HG03025 (cell line): Measurements from ENCODE around the gene PLXND1.
"Not testable (repeated sequence)": the region's sequence is repeated elsewhere in the genome, so short reads cannot be mapped to it uniquely, and the experiment has no call there.

Source experiments
- ATAC-seq: cut with Tn5 transposase; IDR thresholded peaks from one replicate; pipeline ENCODE4 v1.9.1; 2021; ENCODE audit warnings: mild to moderate bottlenecking, moderate library complexity; ENCODE audit not compliant: unreplicated experiment, low FRiP score

PLXND1 gene

DNA sequence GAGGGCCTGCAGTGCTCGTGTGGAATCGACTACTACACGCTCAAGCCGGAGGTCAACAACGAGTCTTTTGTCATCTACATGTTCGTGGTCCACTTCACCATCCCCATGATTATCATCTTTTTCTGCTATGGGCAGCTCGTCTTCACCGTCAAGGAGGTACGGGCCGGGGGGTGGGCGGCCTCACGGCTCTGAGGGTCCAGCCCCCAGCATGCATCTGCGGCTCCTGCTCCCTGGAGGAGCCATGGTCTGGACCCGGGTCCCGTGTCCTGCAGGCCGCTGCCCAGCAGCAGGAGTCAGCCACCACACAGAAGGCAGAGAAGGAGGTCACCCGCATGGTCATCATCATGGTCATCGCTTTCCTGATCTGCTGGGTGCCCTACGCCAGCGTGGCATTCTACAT is 74.2 kb downstream of the PLXND1 start:
- no peak for ATAC-seq

DNA sequence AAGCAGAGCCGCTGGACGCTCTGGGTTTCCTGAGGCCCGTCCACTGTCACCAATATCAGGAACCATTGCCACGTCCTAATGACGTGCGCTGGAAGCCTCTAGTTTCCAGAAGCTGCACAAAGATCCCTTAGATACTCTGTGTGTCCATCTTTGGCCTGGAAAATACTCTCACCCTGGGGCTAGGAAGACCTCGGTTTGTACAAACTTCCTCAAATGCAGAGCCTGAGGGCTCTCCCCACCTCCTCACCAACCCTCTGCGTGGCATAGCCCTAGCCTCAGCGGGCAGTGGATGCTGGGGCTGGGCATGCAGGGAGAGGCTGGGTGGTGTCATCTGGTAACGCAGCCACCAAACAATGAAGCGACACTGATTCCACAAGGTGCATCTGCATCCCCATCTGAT is 74.8 kb downstream of the PLXND1 start:
- no peak for ATAC-seq

GRCh38 chr3:129530821-129531220 is 75.7 kb downstream of the PLXND1 start:
- no peak for ATAC-seq

DNA sequence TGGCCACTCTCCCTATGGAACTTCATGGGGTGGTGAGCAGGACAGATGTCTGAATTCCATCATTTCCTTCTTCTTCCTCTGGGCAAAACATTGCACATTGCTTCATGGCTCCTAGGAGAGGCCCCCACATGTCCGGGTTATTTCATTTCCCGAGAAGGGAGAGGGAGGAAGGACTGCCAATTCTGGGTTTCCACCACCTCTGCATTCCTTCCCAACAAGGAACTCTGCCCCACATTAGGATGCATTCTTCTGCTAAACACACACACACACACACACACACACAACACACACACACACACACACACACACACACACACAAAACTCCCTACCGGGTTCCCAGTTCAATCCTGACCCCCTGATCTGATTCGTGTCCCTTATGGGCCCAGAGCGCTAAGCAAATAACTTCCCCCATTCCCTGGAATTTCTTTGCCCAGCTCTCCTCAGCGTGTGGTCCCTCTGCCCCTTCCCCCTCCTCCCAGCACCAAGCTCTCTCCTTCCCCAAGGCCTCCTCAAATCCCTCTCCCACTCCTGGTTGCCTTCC is 76.2 kb downstream of the PLXND1 start:
- ATAC-seq: no peak

- no peak for ATAC-seq
Measured at GRCh38 chr3:129529436-129530210, 76.9 kb downstream of the PLXND1 start.

DNA sequence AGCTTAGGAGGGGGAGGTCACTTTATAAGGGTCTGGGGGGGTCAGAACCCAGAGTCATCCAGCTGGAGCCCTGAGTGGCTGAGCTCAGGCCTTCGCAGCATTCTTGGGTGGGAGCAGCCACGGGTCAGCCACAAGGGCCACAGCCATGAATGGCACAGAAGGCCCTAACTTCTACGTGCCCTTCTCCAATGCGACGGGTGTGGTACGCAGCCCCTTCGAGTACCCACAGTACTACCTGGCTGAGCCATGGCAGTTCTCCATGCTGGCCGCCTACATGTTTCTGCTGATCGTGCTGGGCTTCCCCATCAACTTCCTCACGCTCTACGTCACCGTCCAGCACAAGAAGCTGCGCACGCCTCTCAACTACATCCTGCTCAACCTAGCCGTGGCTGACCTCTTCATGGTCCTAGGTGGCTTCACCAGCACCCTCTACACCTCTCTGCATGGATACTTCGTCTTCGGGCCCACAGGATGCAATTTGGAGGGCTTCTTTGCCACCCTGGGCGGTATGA is 77.8 kb downstream of the PLXND1 start, which contains the start of gene RHO:
Gene RHO, plus strand, starts transcription at position 51 of the 512 bp plus-strand sequence. Its CDS starts 95 bp downstream, at position 146.
- no peak for ATAC-seq

GRCh38 chr3:129527262-129527661 is 79.2 kb downstream of the PLXND1 start:
- ATAC-seq: no peak

DNA sequence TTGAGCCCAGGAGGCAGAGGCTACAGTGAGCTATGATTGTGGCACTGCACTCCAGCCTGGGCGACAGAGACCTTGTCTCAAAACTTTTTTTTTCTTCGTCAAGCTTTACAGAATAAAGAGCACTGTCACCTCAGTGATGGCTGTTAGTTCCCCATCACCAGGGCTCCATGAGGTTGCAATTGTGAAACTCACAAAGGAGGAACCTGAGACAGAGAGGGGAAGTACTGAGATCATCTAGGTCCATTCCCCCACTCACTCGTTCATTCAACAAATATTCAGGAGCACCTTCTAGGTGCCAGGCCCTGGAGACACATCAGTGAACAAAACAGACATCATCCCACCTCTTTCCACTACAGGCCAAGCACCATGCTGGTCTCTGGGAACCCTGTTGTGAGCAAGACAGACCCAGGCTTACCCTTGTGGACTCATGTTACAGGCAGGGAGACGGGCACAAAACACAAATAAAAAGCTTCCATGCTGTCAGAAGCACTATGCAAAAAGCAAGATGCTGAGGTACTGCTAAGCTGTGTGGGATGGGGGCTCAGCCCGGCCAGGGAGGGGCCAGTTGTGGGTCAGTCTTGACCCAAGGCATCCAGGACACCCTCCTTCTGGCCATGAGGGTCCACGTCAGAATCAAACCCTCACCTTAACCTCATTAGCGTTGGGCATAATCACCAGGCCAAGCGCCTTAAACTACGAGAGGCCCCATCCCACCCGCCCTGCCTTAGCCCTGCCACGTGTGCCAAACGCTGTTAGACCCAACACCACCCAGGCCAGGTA is 80.2 kb downstream of the PLXND1 start:
- ATAC-seq: peak; percentile 83

- ATAC-seq: no peak
Measured at GRCh38 chr3:129525341-129525968, 81.0 kb downstream of the PLXND1 start.

DNA sequence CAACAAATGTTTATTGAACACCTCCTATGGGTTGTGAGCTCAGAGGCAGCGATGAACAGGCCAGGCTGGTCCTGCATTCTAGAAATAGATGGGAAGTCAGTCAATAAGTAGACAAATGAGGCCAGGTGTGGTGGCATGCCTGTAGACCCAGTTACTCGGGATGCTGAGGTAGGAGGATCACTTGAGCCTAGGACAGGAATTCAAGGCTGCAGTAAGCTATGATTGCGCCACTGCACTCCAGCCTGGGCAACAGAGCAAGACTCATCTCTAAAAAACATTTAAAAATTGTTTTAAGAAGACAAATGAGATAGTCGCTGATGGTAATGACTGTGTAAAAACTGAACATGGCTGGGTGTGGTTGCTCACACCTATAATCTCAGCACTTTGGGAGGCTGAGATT is 82.4 kb downstream of the PLXND1 start:
- ATAC-seq: no peak

DNA sequence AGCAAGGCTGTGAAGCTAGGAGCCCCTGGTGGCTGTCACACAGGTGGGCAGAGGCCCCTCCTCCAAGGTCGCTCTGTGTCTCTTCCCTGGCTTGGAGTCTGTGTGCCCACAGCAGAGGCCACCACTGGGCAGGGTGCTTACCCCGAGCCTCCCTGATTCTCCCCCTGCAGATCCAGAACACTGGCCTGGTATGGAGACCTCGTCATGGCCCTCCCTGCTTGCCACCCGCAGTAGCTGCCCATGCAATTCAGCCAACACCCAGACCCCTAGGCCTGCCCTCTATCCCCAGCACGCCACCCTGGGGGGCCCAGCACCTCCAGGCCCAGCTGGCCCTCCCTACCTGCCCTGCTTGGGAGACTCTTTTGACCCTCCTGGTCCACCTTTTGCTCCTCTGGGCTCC is 83.5 kb downstream of the PLXND1 start:
- no peak for ATAC-seq

DNA sequence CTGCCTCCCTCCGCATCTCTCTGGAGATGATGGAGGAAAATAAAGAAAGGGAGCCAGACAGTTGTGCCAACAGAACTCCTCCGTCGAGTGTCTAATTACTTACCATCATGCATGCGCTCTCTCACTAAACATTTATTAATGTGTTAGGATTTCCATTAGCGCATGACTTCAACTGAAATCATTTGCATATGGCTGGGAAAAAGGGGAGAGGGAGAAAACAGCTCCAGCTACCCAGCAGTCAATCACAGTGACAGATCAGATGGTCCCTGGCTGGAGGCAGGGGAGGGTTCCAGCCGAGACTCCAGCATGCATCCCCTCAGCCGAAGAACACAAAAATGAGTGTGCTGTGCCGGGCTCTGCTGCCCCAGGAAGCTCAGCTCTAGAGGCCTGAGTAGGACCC is 84.9 kb downstream of the PLXND1 start:
- no peak for ATAC-seq

GRCh38 chr3:129520960-129521359 is 85.5 kb downstream of the PLXND1 start:
- no peak for ATAC-seq

GRCh38 chr3:129519896-129520715 is 86.4 kb downstream of the PLXND1 start:
- no peak for ATAC-seq

- no peak for ATAC-seq
Measured at GRCh38 chr3:129519449-129519848, 87.0 kb downstream of the PLXND1 start.

DNA sequence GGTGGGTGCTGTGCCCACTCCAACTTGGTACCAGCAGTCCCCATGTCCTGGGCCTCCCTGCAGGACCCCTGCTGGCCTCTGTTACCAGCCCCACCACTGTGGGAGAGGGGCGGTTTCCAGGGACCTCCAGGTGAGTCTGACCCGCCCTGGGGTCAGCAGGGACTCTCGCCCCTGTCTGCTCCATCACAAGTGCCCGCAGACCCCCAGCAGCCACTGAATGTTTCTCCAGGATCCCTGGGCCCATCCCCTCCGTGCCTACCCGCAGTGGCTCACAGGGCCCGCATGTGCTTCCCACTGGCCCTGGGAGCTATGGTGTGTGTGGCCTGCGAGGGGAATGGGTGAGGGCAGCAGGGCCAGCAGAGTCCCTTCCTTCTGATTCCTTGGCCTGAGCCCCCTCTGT is 87.9 kb downstream of the PLXND1 start:
- no peak for ATAC-seq

- ATAC-seq: no peak
Measured at GRCh38 chr3:129518038-129518561, 88.4 kb downstream of the PLXND1 start.

DNA sequence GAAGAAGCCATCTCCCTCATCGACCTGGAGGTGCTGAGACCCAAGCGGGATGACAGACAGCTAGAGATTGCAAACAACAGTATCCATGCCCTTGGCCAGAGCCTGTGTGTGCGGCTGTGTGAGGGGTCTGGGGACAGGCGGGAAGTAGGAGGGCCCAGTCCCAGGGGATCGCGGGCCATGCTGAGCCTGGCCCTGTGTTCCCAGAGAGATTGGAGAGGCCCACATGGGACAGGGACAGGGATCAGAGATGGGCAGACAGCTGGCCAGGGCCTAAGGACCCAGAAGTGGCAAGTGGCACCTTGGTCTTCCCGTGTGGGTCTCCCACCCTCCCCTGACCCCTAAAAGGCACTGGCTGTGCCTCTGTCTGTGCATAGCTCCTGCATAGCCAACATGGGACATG is 89.0 kb downstream of the PLXND1 start:
- ATAC-seq: no peak

GRCh38 chr3:129515821-129516432 is 90.5 kb downstream of the PLXND1 start:
- not testable (repeated sequence) for ATAC-seq
